OCI-LY3 (cell line): ENCODE results near the gene BASP1.

Source experiments
- H2AFZ ChIP-seq: fragments of 200-600, 300-600 bp; shearing (Covaris generic); 2 replicates; pipeline ENCODE4 v1.6.0; 2014; ENCODE audit warnings: antibody characterized with exemption, low read depth, low read length
- H3K27ac ChIP-seq: fragments of 200-600, 300-600 bp; sonication (generic); 2 replicates; pipeline ENCODE4 v1.5.1; 2014; ENCODE audit warnings: mild to moderate bottlenecking, low read length, moderate library complexity, mixed read lengths
- H3K27me3 ChIP-seq: fragments of 200-600, 300-600 bp; sonication (generic); 2 replicates; pipeline ENCODE4 v1.6.1; 2014; ENCODE audit warnings: low read depth, low read length, mixed read lengths
- H3K36me3 ChIP-seq: fragments of 200-600, 300-600 bp; sonication (generic); replicated peaks from 2 replicates; pipeline ENCODE3; 2014; ENCODE audit warnings: low read depth, low read length, mixed read lengths
- H3K4me1 ChIP-seq: fragments of 300-600, 200-600 bp; sonication (generic); 2 replicates; pipeline ENCODE4 v1.6.1; 2014; ENCODE audit warnings: low read length, mixed read lengths
- H3K4me2 ChIP-seq: fragments of 200-600, 300-600 bp; sonication (generic); 2 replicates; pipeline ENCODE4 v1.6.1; 2014; ENCODE audit warnings: low read length, mixed read lengths
- H3K4me3 ChIP-seq: fragments of 300-600, 200-600 bp; sonication (generic); 2 replicates; pipeline ENCODE4 v1.5.1; 2014; ENCODE audit warnings: antibody characterized with exemption, mild to moderate bottlenecking, low read length, moderate library complexity
- H3K79me2 ChIP-seq: fragments of 300-600, 200-600 bp; shearing (Covaris generic); 2 replicates; pipeline ENCODE4 v1.6.1; 2014; ENCODE audit warnings: mild to moderate bottlenecking, low read length, mixed read lengths
- H3K9ac ChIP-seq: fragments of 300-600, 200-600 bp; shearing (Covaris generic); 2 replicates; pipeline ENCODE4 v1.6.0; 2014; ENCODE audit warnings: mild to moderate bottlenecking, low read length, moderate library complexity
- H3K9me3 ChIP-seq: fragments of 200-600, 300-600 bp; shearing (Covaris generic); 2 replicates; pipeline ENCODE4 v1.6.1; 2014; ENCODE audit warnings: low read length, mixed read lengths; ENCODE audit not compliant: insufficient read depth
- H4K20me1 ChIP-seq: fragments of 200-600, 300-600 bp; sonication (generic); 2 replicates; pipeline ENCODE4 v1.6.1; 2016; ENCODE audit warnings: low read length, mixed read lengths; ENCODE audit not compliant: insufficient read depth
- EZH2phosphoT487 ChIP-seq: fragments of 200-600 bp; shearing (Covaris generic); IDR thresholded peaks from 2 replicates; pipeline ENCODE4 v1.6.1; 2018; ENCODE audit warnings: antibody characterized with exemption, mixed run types, low read depth
- TF ChIP-seq, protein P1 (sequence below): fragments of 200-600, 300-600 bp; sonication (generic); IDR thresholded peaks from 2 replicates; pipeline ENCODE4 v1.5.1; 2014; ENCODE audit warnings: antibody characterized with exemption, low read length, low read depth

BASP1 gene, protein sequence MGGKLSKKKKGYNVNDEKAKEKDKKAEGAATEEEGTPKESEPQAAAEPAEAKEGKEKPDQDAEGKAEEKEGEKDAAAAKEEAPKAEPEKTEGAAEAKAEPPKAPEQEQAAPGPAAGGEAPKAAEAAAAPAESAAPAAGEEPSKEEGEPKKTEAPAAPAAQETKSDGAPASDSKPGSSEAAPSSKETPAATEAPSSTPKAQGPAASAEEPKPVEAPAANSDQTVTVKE

DNA sequence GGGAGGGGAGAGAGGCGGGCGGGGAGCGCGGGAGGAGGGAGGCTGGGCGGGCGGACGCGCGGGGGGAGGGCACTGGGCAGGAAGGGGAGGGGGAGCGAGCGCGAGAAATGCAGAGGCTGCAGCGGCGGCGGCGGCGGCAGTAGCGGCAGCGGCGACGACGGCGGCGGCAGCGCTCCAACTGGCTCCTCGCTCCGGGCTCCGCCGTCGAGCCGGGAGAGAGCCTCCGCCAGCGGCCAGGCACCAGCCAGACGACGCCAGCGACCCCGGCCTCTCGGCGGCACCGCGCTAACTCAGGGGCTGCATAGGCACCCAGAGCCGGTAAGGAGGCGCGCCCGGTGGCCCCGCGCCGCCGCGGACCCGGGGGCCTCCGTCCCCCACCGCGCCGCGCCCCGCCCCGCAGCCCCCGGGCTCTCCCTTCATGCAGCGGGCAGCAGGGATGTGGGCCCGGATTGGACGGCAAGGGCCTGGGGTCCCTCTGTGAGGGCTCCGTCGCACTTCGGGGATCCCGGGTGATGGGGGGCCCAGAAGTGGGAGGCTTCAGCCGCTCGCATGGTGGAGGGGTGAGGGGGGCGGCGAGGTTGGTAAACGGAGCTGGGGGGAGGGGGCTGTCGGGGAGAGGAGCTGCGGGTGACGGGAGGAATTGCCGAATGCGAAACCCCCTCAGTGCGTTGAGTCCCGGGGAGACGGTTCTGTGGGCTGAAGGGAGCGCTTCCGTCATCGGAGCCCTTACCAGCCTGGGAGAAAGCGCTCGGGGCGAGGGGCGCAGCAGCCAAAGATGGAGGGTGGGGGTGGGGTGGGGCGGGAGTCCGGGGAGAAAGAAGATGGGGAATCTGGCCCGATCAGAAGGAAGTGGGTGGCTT is at the start of gene BASP1:
BASP1 (plus strand) TSS at position 139 of the 860 bp plus-strand sequence. CDS start 57,586 bp downstream, outside the sequence.
- Histone ChIP-seq H3K27me3 (no peaks in the 10 kb centered on the region), H3K79me2 (peaks cover 53% of the 10 kb centered on the region), H2AFZ (peak within 1 kb of the TSS; percentile 78; the same call in 1 of the 2 replicates), H3K36me3 (peaks cover 22% of the 10 kb centered on the region), H3K9ac (peak within 1 kb of the TSS; percentile 91), H3K27ac (peak within 1 kb of the TSS; percentile 81), H4K20me1 (peaks cover 41% of the 10 kb centered on the region), H3K4me3 (peak within 1 kb of the TSS; percentile 98), H3K4me2 (peak within 1 kb of the TSS; percentile 98), H3K4me1 (peaks cover 61% of the 10 kb centered on the region), H3K9me3 (no peaks in the 10 kb centered on the region)
- TF ChIP-seq EZH2phosphoT487 = no peak
- TF ChIP-seq, protein P1, sequence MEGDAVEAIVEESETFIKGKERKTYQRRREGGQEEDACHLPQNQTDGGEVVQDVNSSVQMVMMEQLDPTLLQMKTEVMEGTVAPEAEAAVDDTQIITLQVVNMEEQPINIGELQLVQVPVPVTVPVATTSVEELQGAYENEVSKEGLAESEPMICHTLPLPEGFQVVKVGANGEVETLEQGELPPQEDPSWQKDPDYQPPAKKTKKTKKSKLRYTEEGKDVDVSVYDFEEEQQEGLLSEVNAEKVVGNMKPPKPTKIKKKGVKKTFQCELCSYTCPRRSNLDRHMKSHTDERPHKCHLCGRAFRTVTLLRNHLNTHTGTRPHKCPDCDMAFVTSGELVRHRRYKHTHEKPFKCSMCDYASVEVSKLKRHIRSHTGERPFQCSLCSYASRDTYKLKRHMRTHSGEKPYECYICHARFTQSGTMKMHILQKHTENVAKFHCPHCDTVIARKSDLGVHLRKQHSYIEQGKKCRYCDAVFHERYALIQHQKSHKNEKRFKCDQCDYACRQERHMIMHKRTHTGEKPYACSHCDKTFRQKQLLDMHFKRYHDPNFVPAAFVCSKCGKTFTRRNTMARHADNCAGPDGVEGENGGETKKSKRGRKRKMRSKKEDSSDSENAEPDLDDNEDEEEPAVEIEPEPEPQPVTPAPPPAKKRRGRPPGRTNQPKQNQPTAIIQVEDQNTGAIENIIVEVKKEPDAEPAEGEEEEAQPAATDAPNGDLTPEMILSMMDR = no peak

DNA sequence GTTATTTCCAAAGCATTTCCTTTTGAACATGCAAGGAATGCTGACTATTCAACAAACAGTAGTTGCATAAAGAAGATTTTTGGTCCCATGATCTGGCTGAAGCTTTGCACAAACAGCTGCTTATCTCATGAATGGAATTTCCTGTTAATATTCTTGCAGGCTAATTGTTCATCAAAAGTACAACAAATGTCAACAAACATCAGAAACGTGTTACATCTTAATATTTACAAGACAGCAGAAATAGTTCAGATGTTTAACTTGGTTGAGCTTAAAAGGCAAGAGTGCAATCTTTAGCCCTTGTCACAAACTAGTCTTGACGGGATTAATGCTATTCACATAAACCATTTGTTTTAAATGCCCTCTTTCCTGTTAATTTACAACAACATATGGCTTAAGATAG is 47.9 kb upstream of the BASP1 start:
- Histone ChIP-seq H4K20me1 (no peaks in the 10 kb centered on the region), H3K79me2 (no peaks in the 10 kb centered on the region), H3K4me3 (no peak overlapping the region), H3K4me1 (no peaks in the 10 kb centered on the region), H3K27ac (no peak overlapping the region), H3K27me3 (no peaks in the 10 kb centered on the region), H3K9ac (no peak overlapping the region), H3K4me2 (no peak overlapping the region), H3K9me3 (no peaks in the 10 kb centered on the region), H3K36me3 (no peaks in the 10 kb centered on the region), H2AFZ (no peak overlapping the region)
- TF ChIP-seq EZH2phosphoT487 = no peak
- TF ChIP-seq, protein P1 = no peak

DNA sequence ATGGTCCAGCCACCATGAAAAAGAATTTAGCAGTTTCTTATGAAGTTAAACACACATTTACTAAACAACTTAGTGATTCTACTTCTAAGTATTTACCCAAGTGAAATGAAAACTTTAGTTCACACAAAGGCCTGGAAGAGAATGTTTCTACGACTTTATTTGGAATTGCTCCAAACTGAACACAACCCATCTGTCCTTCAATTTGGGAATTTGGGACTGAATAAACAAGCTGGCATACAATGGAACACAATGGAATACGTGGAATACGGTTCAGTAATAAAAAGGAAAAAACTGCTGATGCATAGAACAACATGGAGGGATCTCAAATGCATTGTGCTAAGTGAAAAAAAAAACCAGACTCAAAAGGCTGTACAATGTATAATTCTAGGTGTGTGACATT is 44.6 kb upstream of the BASP1 start:
- Histone ChIP-seq H3K79me2 (no peaks in the 10 kb centered on the region), H2AFZ (no peak overlapping the region), H3K9ac (no peak overlapping the region), H3K4me3 (no peak overlapping the region), H3K27ac (no peak overlapping the region), H3K27me3 (no peaks in the 10 kb centered on the region), H3K4me1 (no peaks in the 10 kb centered on the region), H3K9me3 (no peaks in the 10 kb centered on the region), H4K20me1 (no peaks in the 10 kb centered on the region), H3K36me3 (no peaks in the 10 kb centered on the region), H3K4me2 (no peak overlapping the region)
- no peak for TF ChIP-seq EZH2phosphoT487
- TF ChIP-seq, protein P1 = no peak

DNA sequence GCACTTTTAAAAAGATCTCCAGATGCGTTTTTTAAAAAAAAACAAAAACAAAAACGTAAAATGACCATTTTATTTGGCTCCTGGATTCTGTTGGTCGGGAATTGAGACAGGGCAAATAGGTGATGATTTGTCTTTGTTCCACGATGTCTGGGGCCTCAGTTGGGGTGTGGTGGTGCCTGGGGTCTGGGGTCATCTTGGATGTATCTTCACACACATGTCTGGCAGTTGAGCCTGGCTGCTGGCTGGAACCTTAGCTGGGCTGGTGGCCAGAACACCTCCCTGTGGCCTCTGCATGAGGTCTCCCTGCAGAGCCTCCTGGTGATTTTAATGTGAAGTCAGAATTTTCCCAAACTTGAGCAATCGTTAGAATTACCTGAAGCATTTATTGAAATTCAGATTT is 42.5 kb upstream of the BASP1 start:
- Histone ChIP-seq H3K4me1 (no peaks in the 10 kb centered on the region), H3K9ac (no peak overlapping the region), H3K27me3 (no peaks in the 10 kb centered on the region), H4K20me1 (no peaks in the 10 kb centered on the region), H3K4me2 (no peak overlapping the region), H3K4me3 (no peak overlapping the region), H3K79me2 (no peaks in the 10 kb centered on the region), H3K36me3 (no peaks in the 10 kb centered on the region), H3K9me3 (no peaks in the 10 kb centered on the region), H3K27ac (no peak overlapping the region), H2AFZ (no peak overlapping the region)
- TF ChIP-seq, protein P1 = no peak
- no peak for TF ChIP-seq EZH2phosphoT487
